GM15510 (cell line): ENCODE results near the gene GFPT2.

Experiments
- POLR2A ChIP-seq: IDR thresholded peaks from 3 replicates; pipeline ENCODE4 v1.6.1; 2011; ENCODE audit warnings: borderline replicate concordance; ENCODE audit not compliant: insufficient read length; ENCODE audit errors: extremely low read depth

GFPT2 gene

DNA sequence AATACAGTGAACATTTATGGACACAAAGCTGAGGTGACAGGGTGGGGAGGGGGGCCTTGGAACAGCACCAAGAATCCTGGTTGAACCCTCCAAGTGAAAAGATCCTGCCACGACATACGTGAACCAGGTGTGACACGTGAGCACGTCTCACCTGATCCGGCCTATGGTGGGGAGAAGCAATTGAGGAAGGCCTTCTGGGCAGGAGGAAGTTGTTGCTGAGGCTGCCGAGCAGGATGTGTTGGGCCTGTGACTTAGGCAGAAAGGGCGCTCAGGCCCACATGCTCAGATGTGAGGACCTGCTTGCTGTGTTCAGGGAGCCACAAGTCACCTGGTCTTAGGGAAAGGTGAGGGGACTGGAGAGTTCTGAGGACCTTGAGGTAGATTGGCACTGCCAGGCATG is 58.7 kb downstream of the GFPT2 start:
- no peak for TF ChIP-seq POLR2A

DNA sequence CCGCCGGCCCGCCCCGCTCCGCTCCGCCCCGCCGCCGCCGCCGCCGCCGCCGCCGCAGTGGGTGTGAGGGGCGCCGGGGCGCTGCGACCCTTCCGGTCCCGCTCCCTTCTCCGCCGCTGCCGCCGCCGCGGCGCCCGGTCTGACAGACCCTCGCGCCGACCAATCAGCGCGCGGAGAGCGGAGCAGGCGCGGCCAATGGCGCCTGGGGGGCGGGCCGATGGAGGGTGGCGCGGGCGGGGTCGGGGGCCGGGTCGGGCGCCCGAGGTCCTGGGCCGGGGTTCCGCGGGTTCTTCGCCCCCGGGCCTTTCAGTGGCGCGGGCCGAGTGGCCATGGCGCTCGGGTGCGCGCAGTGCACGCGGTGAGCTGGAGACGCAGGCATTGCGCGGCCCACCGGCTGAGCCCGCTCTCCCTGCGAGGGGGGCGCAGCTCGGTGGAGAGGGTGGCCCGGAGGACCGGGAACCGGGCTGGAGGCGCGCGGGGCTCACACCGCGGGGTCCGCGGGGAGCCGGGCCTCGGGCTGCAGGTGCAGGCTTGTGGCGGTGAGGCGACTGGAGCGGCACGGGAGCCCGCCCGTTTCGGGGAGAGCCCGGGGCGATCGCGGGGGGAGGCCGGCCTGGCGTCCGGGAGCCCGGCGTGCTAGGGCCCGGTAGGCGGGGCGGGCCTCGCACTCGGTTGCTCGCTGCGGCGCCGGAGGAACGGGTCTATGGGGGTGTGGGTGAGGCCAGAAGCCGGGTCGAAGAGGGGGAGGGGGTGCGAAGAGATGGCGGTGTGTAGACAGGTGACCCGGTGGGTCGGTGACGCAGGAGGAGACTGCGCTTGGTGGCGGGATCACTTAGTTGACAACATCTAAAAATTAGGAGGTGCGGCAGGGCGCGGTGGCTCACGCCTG is 60.9 kb downstream of the GFPT2 start, which contains the start of gene MAPK9:
TSS of gene MAPK9 (minus strand) at position 141 of the 889 bp plus-strand sequence. CDS start 11,522 bp downstream, outside the sequence.
- TF ChIP-seq POLR2A = peak; percentile 59

DNA sequence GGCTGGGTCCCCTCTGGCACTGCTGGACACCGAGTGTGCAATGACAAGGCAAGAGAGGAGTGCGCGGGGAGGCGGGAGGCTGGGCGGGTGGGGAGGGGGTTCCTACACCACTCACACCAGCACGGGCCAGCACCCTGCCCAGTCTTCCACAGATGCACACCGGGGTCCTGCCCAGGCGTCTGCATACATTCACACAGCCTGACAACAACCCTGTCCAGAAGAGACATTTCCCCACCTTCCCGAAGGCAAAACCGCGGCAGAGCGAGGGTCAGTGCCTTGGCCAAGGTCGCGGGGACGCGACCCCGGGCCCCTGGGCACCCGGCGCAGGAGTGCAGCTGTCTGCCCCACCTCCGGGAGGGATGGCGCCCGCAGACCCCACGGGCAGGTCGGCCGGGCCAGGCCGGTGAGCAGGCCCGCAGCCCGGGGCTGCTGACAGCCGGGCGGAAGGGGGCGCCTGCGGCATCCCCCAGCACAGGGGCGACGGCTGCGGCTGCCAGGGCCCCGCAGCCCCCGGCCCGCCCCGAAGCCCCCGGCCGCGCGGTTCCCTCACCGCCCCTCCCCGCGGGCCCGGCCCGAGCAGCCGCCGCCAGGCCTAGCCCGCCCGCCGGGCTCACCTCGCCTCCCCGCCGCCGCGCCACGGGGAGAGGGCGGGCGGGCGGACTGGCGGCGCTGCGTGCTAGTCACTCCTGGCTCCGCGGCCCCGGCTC is 61.7 kb downstream of the GFPT2 start:
- TF ChIP-seq POLR2A = no peak

GRCh38 chr5:180290568-180291233 is 62.4 kb downstream of the GFPT2 start:
- no peak for TF ChIP-seq POLR2A

DNA sequence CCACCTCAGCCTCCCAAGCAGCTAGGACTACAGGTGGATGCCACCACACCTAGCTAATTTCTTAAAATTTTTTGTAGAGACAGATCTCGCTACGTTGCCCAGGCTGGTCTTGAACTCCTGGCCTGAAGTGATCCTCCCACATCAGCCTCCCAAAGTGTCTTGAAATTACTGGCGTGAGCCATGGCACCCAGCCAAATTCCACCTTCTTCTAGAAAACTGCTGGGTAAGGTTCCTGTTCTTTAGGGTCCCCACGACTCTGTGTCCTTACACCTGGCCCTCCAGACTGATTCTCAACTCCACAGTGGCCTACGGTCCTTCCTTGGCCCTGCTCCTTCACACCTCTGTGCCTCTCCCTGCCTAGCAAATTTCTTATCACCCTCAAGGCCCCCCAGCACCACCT is 63.2 kb downstream of the GFPT2 start:
- no peak for TF ChIP-seq POLR2A

- no peak for TF ChIP-seq POLR2A
Measured at GRCh38 chr5:180289433-180289832, 63.7 kb downstream of the GFPT2 start.

DNA sequence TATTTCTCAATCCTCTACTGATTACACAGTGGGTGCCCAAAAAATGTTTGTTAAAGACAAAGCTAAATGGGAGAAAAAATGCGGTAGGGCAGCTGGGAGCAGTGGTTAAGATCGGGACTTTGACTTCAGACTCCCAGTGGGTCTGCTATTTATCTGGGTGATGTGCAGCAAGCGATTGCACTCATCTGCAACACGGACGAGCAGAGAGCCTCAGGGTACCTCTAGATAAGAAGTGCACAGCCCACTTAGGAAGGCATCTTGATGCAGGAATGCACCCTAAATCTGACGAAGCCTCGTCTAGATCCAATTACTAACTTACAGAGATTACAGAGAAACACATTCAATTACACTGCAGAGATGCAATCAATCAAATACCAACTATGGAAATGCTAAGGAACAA is 65.3 kb downstream of the GFPT2 start:
- no peak for TF ChIP-seq POLR2A

- TF ChIP-seq POLR2A = no peak
Measured at GRCh38 chr5:180287404-180287803, 65.7 kb downstream of the GFPT2 start.

DNA sequence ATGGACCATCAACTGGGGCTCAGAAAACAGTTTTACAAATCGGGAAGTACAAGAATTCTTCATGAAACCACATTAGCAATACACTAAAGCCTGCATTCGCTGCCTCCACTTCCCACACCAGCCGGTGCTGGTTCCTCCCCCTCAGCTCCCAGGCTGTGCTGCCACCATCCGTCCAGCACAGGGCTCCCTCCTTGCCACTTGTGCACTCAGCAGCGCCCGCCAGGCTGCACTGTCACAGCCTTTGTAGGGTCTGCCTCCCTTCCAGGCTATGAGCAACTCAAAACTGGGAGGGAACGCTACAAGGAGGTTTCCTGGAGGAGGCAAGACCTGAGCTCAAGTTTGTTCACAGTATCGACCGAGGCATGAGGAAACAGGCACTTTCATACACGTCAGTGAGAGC is 69.0 kb downstream of the GFPT2 start:
- no peak for TF ChIP-seq POLR2A

- no peak for TF ChIP-seq POLR2A
Measured at GRCh38 chr5:180283026-180283615, 70.0 kb downstream of the GFPT2 start.

- TF ChIP-seq POLR2A = no peak
Measured at GRCh38 chr5:180282281-180282680, 70.9 kb downstream of the GFPT2 start.

DNA sequence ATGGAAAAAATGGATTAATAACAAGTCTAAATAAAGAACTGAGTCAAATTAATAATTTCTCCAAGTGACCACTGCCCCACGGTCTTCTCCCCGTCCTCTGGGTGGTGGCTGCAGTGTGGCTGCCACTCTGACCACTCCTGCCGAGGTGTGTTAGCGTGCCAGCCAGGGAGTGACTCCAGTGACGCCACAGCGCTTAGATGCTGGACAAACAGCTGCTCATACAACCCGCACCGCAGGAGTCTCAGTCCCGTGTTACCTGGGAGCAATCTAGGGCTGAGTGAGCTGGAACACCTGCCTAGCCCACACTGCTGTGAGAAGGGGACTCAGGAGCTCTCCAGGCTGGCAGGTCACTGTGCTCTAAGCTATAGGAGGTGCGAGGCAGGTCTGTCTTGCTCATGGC is 71.4 kb downstream of the GFPT2 start:
- no peak for TF ChIP-seq POLR2A

DNA sequence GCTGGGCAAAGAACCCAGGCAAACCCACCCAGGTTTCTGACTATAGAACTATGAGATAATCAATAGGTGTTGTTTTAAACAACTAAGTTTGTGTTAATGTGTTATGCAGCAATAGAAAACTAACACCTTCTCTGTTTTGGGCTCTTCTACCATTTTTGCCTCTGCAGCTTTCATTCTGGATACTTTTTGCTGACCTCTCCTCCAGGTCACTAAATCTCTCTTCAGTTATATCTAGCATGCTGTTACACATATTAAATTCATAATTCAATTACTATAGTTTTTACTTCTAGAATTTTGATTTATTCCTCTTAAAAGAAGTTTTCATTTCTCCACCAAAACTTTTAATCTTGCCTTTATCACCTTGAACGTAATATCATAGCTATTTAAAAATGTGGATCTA is 78.4 kb downstream of the GFPT2 start:
- no peak for TF ChIP-seq POLR2A

- no peak for TF ChIP-seq POLR2A
Measured at GRCh38 chr5:180271221-180271620, 81.9 kb downstream of the GFPT2 start.

GRCh38 chr5:180259260-180259611 is 93.9 kb downstream of the GFPT2 start:
- TF ChIP-seq POLR2A = no peak
